Stimulated activated CD8-positive, alpha-beta memory T cell treated with anti-CD3 and anti-CD28 coated beads, Interleukin-4, amount 100 ng/mL, for 48 hours (primary cell): Measurements from ENCODE around the gene DCP1A.

ENCODE experiments used
- DNase-seq: peaks from one replicate; pipeline ENCODE4 v3.0.0-alpha.2; 2020

The DCP1A gene

DNA sequence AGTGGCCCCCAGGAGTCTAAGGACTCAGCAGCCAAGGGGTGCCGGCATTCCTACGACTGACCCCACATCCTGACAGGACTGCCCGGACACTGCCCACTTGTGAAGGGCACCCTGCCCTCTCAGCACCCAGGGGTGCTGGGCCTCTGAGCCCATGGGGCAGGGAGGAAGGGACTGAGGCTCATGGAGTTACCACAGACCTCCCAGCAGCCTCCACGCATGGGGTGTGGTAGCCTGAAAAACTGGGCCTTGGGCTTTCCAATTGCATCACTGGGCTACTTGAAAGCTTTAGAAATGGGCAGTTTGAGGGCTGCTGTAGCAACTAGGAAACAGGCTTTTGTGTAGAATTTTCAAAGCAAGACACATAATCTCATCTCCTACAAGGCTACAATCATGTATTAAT lies 104.7 kb downstream of the DCP1A start:
- no peak for DNase-seq

DNA sequence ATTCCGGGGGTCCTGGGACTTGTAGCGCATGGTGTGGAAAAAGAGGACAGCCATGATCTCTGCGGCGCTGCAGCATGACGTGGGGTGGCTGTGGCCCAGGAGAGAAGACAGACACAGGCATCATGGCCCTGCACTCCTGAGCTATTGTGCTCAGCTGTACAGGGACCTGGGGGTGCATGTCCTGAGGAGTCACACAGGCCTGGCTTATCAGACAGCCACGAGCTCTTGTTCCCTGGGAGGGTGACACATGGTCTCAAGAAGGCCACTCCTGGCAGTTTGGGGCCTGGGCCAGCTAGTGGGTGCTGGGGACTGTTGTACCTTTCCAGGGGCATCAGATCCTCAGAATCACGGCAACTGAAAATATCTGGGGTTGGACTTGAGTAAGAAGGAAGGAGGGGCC lies 105.2 kb downstream of the DCP1A start:
- no peak for DNase-seq

DNA sequence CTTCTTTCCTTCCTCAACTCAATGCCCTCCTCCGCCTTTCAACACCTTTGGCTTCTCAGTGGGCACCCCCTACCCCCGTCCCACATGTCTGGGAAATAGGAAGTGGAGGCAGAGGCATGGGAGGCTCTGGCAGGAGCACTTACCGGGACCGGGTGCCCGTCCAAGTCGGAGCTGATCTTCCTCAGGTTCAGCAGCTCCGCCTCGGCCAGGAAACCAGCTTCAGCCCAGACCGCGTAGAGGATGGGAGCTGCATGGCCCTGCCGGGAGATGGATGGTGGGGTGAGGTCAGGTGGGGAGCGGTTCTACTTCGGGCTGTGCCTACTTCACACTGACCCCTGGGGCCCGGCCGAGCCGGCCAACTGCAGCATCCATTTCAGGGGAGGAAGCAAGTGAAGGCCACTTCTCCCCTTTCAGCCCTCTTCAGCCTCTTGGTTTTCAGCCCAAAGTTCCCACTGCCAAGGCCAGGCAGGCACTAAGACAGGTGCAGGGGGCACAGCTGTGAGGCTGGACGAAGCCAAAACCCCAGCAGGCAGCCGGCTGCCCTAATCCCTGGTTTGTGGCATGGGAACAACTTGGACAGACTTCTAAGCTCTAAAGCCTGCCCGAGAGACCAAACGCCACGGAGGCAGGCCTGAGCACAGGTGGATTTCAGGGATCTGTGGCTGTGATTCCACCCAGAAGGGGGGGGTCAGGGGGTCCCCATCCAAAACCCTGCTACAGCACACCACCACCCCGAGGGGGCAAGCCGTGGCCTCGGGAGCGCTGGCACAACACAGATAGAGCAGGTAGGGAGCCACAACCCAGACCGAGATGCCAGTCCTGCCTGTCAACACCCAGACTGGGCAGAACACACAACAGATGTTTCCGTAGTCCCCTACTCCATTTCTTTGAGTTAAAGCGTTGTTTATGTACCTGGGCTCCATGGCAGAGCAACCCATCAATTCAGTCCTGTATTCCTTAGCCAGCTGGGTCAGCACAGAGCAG lies 106.1 kb downstream of the DCP1A start:
- DNase-seq, result no peak

GRCh38 chr3:53239800-53240199 lies 107.5 kb downstream of the DCP1A start:
- no peak for DNase-seq

GRCh38 chr3:53238886-53239285 lies 108.5 kb downstream of the DCP1A start:
- DNase-seq, result no peak

GRCh38 chr3:53238051-53238850 lies 109.1 kb downstream of the DCP1A start:
- DNase-seq, result no peak

DNA sequence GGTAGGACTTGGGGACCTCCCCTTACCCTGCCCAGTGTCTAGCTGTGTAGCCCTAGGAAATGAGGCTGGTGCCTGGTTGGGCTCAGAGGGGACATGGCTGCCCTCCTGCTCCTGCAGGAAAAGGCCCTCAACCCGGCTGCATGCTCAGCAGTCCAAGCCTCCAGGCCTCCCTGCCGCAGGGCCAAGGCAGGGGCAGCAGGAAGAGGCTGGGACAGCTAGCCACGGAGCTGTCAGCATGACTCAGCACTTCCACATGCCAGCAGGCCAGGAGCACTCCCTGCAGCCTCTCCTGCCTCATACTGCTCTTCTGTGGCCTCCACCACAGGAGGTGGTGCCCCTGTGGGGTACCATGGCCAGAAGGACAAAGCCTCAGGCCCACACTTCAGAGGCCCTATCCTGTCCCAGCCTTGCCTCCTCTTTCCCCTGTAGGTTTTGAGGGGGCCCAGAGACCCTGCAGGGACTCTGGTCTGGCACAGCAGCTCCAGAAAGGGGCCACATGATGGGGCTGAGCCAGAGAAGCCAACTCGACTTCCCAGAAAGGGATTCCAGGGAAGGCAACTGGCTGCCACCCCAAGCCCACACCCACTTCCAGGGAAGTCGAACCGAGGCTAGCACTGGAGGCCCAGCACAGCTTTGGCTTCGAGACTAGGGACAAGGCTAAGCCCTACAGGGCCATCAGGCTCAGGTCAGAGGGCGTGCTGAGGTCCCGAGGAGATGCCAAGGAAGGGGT lies 111.1 kb downstream of the DCP1A start:
- DNase-seq, result no peak

DNA sequence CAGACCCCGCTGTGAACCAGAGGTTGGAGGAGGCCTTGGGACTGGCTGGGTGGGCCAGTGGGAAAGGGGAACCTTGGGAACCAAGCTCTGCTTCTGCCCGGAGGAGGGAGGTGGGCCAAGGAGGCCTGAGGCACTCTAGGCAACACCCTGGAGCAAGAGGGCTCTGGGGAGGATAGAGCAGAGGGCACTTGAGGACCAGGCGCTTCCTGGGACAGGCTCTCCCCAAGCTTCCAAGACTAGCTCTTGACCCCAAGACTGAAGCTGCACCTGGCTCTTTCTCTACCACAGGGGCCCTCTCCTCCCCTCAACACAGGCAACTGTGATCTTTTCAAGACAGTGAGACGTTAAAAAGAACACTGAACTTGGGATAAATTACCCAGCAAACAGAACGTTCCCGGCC lies 111.8 kb downstream of the DCP1A start:
- DNase-seq, result no peak

DNA sequence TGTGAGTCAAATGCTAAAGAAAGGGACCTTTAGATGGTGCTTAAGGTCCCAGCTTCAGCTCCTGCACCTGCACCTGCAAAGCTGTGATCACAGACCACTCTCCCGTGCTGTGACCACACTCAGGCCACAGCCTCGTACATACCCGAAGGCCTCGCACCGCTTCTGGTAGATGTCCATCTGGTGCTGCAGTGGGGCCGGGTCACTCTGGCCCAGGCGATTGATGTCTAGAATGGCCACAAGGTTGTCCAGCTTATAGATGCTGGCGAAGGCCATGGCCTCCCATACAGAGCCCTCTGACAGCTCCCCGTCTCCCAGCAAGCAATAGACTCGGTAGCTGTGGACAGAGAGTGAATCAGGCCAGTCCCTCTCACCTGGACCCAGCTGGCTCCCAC lies 112.5 kb downstream of the DCP1A start:
- no peak for DNase-seq

DNA sequence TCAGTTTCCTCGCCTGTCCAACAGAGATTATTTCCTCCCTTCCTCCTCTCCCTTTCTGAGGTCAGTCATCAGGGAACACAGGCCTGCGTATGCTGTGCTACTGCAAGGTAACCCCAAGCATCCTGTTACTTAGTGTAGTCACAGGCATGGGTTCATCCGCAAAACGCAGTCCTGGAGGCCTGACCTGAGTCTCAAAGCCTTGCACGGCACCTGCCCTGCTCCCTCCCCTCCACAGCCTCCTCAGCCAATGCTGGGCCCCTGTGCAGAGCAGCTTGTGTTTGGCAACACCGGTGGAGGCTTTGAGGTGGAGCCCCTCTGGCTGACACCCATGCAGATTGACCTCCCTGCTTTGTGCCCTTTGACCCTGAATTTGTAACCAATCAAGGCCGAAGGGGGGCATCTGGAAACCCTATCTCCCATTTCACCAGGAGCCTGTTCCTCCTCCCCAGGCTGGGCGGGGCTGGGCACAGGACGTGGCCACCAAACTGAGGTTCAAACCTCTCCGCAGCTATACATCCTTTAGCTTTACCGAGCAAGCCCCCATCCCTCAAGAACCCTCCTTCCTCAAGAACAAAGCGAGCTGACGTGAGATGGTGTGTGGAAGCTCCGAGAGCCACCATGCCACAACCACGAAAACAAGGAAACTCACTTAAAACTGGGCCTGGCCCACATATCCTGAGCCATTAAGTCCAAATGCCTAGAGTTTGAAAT lies 113.1 kb downstream of the DCP1A start:
- DNase-seq, result no peak
